Neuronal stem cell (in vitro differentiated cells): ENCODE measurements around the gene CDH15.

ENCODE experiments used
- DNase-seq: peaks from one replicate; pipeline ENCODE4 v3.0.0-alpha.2; 2013; ENCODE audit warnings: low spot score
- H2AFZ ChIP-seq: one replicate; pipeline ENCODE4 v1.6.1; 2013; ENCODE audit warnings: mild to moderate bottlenecking, low read length, inconsistent platforms
- H2AK5ac ChIP-seq: 2 replicates; pipeline ENCODE4 v1.6.1; 2013; ENCODE audit warnings: low read depth, mild to moderate bottlenecking, inconsistent platforms, low read length, moderate library complexity, mixed read lengths
- H2BK120ac ChIP-seq: 2 replicates; pipeline ENCODE4 v1.6.1; 2013; ENCODE audit warnings: low read depth, mild to moderate bottlenecking, inconsistent platforms, low read length, moderate library complexity, mixed read lengths
- H2BK12ac ChIP-seq: one replicate; pipeline ENCODE4 v1.6.1; 2013; ENCODE audit warnings: low read length, inconsistent platforms
- H2BK15ac ChIP-seq: 2 replicates; pipeline ENCODE4 v1.6.1; 2013; ENCODE audit warnings: mild to moderate bottlenecking, low read length, inconsistent platforms, mixed read lengths
- H2BK5ac ChIP-seq: one replicate; pipeline ENCODE4 v1.6.1; 2013; ENCODE audit warnings: inconsistent platforms, mild to moderate bottlenecking, low read length, moderate library complexity
- H3K14ac ChIP-seq: one replicate; pipeline ENCODE4 v1.6.1; 2013; ENCODE audit warnings: low read length, inconsistent platforms
- H3K18ac ChIP-seq: 2 replicates; pipeline ENCODE4 v1.6.1; 2013; ENCODE audit warnings: low read length, inconsistent platforms
- H3K23ac ChIP-seq: 2 replicates; pipeline ENCODE4 v1.6.1; 2013; ENCODE audit warnings: low read depth, mild to moderate bottlenecking, mixed read lengths, low read length, inconsistent platforms; ENCODE audit not compliant: poor library complexity
- H3K27ac ChIP-seq: replicated peaks from 3 replicates; pipeline ENCODE4 v1.5.1; 2013; ENCODE audit warnings: low read length, inconsistent platforms
- H3K27me3 ChIP-seq, 3 experiments: 2 replicates each; pipeline ENCODE4 v1.6.1; 2013; ENCODE audit warnings: low read length in 3 of 3, mild to moderate bottlenecking in 2 of 3, inconsistent platforms in 1 of 3, low read depth in 1 of 3, mixed read lengths in 1 of 3, moderate library complexity in 1 of 3; ENCODE audit not compliant: control insufficient read depth in 3 of 3, insufficient read depth in 3 of 3
- H3K36me3 ChIP-seq, 2 donors: replicated peaks in 1 of 2; 2 replicates each; pipeline ENCODE4 v1.6.1; 2013; ENCODE audit warnings: low read length in 2 of 2; ENCODE audit not compliant: control insufficient read depth in 2 of 2, insufficient read depth in 2 of 2
- H3K4ac ChIP-seq: 2 replicates; pipeline ENCODE4 v1.6.1; 2013; ENCODE audit warnings: inconsistent platforms, mild to moderate bottlenecking, low read length, moderate library complexity
- H3K4me1 ChIP-seq, 2 donors: 1 replicate in 1 of 2; 2 replicates in 1 of 2; pipeline ENCODE4 v1.6.1; 2013; ENCODE audit warnings: low read length in 2 of 2, low read depth in 1 of 2; ENCODE audit not compliant: control insufficient read depth in 2 of 2, insufficient read depth in 1 of 2
- H3K4me2 ChIP-seq: one replicate; pipeline ENCODE4 v1.6.1; 2013; ENCODE audit warnings: mild to moderate bottlenecking, low read length, inconsistent platforms; ENCODE audit not compliant: insufficient read depth, poor library complexity, severe bottlenecking
- H3K4me3 ChIP-seq, 2 donors: 2 replicates each; pipeline ENCODE4 v1.5.1; 2013; ENCODE audit warnings: low read length in 2 of 2, mild to moderate bottlenecking in 2 of 2, inconsistent platforms in 1 of 2, moderate library complexity in 1 of 2
- H3K79me1 ChIP-seq: one replicate; pipeline ENCODE4 v1.6.1; 2013; ENCODE audit warnings: low read depth, mild to moderate bottlenecking, inconsistent platforms, low read length, moderate library complexity
- H3K9ac ChIP-seq: one replicate; pipeline ENCODE4 v1.6.1; 2013; ENCODE audit warnings: mild to moderate bottlenecking, low read depth, low read length, inconsistent platforms; ENCODE audit not compliant: poor library complexity
- H3K9me3 ChIP-seq, 2 donors: replicated peaks in 1 of 2; 2 replicates each; pipeline versions ENCODE3 to v1.6.1; 2013; ENCODE audit warnings: low read length in 2 of 2, mild to moderate bottlenecking in 2 of 2, inconsistent platforms in 1 of 2, low read depth in 1 of 2, mixed read lengths in 1 of 2, moderate library complexity in 1 of 2; ENCODE audit not compliant: control insufficient read depth in 2 of 2, insufficient read depth in 1 of 2
- H4K8ac ChIP-seq: one replicate; pipeline ENCODE4 v1.6.1; 2013; ENCODE audit warnings: low read depth, mild to moderate bottlenecking, inconsistent platforms, low read length, moderate library complexity
- H4K91ac ChIP-seq: one replicate; pipeline ENCODE4 v1.6.1; 2013; ENCODE audit warnings: low read length, low read depth, mild to moderate bottlenecking, inconsistent platforms; ENCODE audit not compliant: poor library complexity
- WGBS, 2 donors: extraction: QIAGEN DNeasy Blood & Tissue Kit; methylation state at CpG; one replicate each; pipeline ENCODE4 v1.1.7; 2013; ENCODE audit warnings: missing lambda C conversion rate in 2 of 2, mixed read lengths in 1 of 2; ENCODE audit not compliant: insufficient read length in 2 of 2, insufficient replicate concordance in 1 of 2; ENCODE audit errors: extremely low coverage in 2 of 2; 5-methylcytosine and 5-hydroxymethylcytosine counted together

Gene CDH15

DNA sequence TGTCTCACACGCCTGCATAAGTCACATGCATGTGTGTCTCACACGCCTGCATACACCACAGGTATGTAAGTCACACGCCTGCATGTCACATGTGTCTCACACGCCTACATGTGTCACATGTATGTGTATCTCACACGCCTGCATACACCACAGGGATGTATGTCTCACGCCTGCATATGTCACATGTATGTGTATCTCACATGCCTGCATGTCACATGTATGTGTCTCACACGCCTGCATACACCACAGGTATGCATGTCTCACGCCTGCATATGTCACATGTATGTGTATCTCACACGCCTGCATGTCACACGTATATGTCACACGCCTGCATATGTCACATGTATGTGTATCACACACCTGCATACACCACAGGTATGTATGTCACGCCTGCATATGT, 13.8 kb upstream of the CDH15 start:
- no CpG with 5 or more reads among the region's 12 CpGs for WGBS, 2 donors
- Histone ChIP-seq H4K91ac (no peak overlapping the region), H3K4me1 (no peaks in the 10 kb centered on the region), H3K23ac (no peak overlapping the region), H3K27me3 (peaks cover 0 to 2% (median 2%) of the 10 kb centered on the region in 3 experiments), H3K79me1 (peaks cover 2% of the 10 kb centered on the region), H2BK5ac (no peak overlapping the region), H4K8ac (no peak overlapping the region), H3K4me3 (peak overlapping the region in 1 of 2 donors; percentile 15), H3K36me3 (no peaks in the 10 kb centered on the region), H2AFZ (no peak overlapping the region), H3K27ac (no peak overlapping the region), H3K14ac (no peak overlapping the region), H3K9me3 (peaks cover 0 to 12% of the 10 kb centered on the region in 2 donors), H2BK15ac (no peak overlapping the region), H2BK120ac (no peak overlapping the region), H3K4ac (no peak overlapping the region), H2AK5ac (no peak overlapping the region), H3K18ac (no peak overlapping the region), H3K4me2 (no peak overlapping the region), H3K9ac (no peak overlapping the region), H2BK12ac (no peak overlapping the region)
- no peak for DNase-seq

DNA sequence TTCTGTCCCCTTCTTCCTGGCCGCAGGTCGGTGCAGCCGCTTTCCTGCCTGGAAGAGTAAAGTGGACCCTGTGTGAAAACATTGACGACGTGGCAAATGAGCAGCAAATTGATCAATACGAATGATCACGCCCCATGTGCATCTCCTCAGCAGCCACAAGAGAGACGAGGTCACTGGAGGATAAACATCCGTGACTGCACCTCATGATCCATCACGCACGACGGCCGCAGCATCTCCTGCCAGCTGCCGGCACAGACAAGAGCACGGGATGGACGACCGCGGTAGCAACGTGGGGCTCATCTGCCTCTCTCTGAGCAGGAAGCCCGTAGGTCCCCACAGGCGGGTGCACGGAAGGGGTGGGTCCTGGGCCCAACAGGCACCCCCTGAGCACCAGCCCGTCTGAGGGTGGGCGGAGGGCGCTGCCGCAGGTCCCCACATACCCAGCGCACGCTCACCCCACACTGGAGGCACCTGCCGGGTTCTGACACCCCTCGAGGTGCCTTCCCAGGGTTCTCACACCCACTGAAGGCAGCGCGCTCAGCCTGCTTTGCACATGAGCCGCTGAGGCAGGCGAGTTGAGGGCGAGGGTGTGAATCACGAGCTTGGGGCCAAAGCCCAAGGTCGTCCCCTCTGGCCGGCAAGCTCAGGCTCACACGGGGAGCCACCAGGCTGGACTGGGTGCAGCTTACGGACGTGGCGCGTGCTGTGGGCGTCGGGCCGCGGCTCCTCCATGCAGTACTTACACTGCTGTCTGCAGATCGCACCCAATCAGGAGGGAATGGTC, 12.3 kb upstream of the CDH15 start:
- no peak overlapping the region for H2BK120ac ChIP-seq
- H3K4me2 ChIP-seq = no peak overlapping the region
- H3K27me3 ChIP-seq = peaks cover 0 to 2% (median 2%) of the 10 kb centered on the region in 3 experiments
- peak overlapping the region; percentile 94 for H2AK5ac ChIP-seq
- peak overlapping the region; percentile 12 for H3K9ac ChIP-seq
- WGBS, 2 donors = no CpG with 5 or more reads among the region's 48 CpGs
- no peak overlapping the region for H2BK12ac ChIP-seq
- no peak overlapping the region for H4K8ac ChIP-seq
- peak overlapping the region; percentile 92 for H3K14ac ChIP-seq
- H3K4me1 ChIP-seq = peaks cover 0 to 1% of the 10 kb centered on the region in 2 donors
- no peaks in the 10 kb centered on the region for H3K36me3 ChIP-seq
- H4K91ac ChIP-seq = no peak overlapping the region
- H3K4me3 ChIP-seq = peak overlapping the region in 1 of 2 donors; percentile 14
- H2AFZ ChIP-seq = no peak overlapping the region
- no peak for DNase-seq
- H3K27ac ChIP-seq = no peak overlapping the region
- peak overlapping the region; percentile 61 for H3K23ac ChIP-seq
- H3K18ac ChIP-seq = peak overlapping the region; percentile 77
- peaks cover 2% of the 10 kb centered on the region for H3K79me1 ChIP-seq
- H3K4ac ChIP-seq = no peak overlapping the region
- H2BK15ac ChIP-seq = peak overlapping the region; percentile 87
- H3K9me3 ChIP-seq = peaks cover 3 to 12% of the 10 kb centered on the region in 2 donors
- peak overlapping the region; percentile 46 for H2BK5ac ChIP-seq

DNA sequence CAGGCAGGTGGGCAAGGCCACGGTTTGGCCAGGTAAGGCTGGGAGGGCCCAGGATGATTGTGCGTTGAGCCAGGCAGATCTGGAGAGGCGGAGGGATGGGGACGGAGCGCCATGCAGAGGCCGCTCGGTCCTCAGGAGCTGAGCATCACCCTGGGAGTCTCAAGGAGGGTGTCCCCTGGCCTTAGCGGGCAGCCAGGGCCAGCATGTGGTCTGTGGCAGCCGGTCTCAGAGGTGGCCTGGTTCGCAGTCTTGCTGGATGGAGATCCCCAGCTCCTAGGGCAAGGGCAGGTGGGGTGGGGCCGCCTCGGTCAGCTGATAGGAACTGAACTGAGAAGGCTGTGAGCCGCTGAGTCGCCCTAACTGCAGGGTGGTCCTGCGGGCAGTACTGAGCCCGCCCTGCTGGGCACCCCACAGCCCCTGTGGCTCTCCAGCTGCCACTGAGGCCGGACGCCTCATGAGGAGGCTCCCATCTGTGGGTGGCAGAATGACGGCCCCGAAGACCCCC, 11.6 kb upstream of the CDH15 start:
- Histone ChIP-seq H3K18ac (peak overlapping the region; percentile 77), H2BK15ac (peak overlapping the region; percentile 87), H3K4me1 (peaks cover 3 to 4% of the 10 kb centered on the region in 2 donors), H3K27me3 (peaks cover 0 to 2% (median 2%) of the 10 kb centered on the region in 3 experiments), H3K4me3 (peak overlapping the region in 1 of 2 donors; percentile 14), H3K9me3 (peaks cover 3 to 12% of the 10 kb centered on the region in 2 donors), H2AK5ac (peak overlapping the region; percentile 94), H3K36me3 (no peaks in the 10 kb centered on the region), H3K4me2 (no peak overlapping the region), H3K9ac (no peak overlapping the region), H3K27ac (no peak overlapping the region), H2BK12ac (no peak overlapping the region), H3K14ac (peak overlapping the region; percentile 92), H3K4ac (no peak overlapping the region), H2AFZ (no peak overlapping the region), H4K91ac (no peak overlapping the region), H3K79me1 (peaks cover 2% of the 10 kb centered on the region), H4K8ac (peak overlapping the region; percentile 78), H2BK5ac (peak overlapping the region; percentile 46), H3K23ac (peak overlapping the region; percentile 61), H2BK120ac (no peak overlapping the region)
- no CpG with 5 or more reads among the region's 20 CpGs for WGBS, 2 donors
- no peak for DNase-seq

GRCh38 chr16:89160977-89161701, 10.4 kb upstream of the CDH15 start:
- H3K14ac ChIP-seq = peak overlapping the region; percentile 49
- H2BK5ac ChIP-seq = no peak overlapping the region
- no peak overlapping the region for H3K27ac ChIP-seq
- peaks cover 0 to 2% (median 2%) of the 10 kb centered on the region in 3 experiments for H3K27me3 ChIP-seq
- no CpG with 5 or more reads among the region's 29 CpGs for WGBS, 2 donors
- no peak overlapping the region for H3K9ac ChIP-seq
- H3K23ac ChIP-seq = no peak overlapping the region
- H3K79me1 ChIP-seq = peaks cover 2% of the 10 kb centered on the region
- no peak overlapping the region for H2AFZ ChIP-seq
- no peak for DNase-seq
- H3K18ac ChIP-seq = peak overlapping the region; percentile 77
- no peak overlapping the region for H2BK120ac ChIP-seq
- peak overlapping the region; percentile 43 for H3K4ac ChIP-seq
- H2BK12ac ChIP-seq = no peak overlapping the region
- H3K4me1 ChIP-seq = peaks cover 4 to 10% of the 10 kb centered on the region in 2 donors
- H3K9me3 ChIP-seq = peaks cover 3 to 12% of the 10 kb centered on the region in 2 donors
- H2BK15ac ChIP-seq = peak overlapping the region; percentile 82
- H3K4me2 ChIP-seq = no peak overlapping the region
- H3K36me3 ChIP-seq = no peaks in the 10 kb centered on the region
- H4K91ac ChIP-seq = no peak overlapping the region
- H4K8ac ChIP-seq = peak overlapping the region; percentile 77
- H3K4me3 ChIP-seq = no peak overlapping the region
- H2AK5ac ChIP-seq = peak overlapping the region; percentile 32
